IMR-90 (cell line): ENCODE measurements around the gene TMEM184C. TPM values are rescaled to one million over a fixed set of nuclear protein-coding genes. Genes with fewer than 3 reads are reported as not detected.
A peak's percentile ranks its signal among the peaks of the same experiment; 100 is the strongest.

ENCODE experiments used
- ATAC-seq: fragments of 200-7000 bp; cut with Tn5 transposase; 2 replicates; pipeline ENCODE4 v1.9.1; 2020; ENCODE audit warnings: low read depth, mild to moderate bottlenecking, moderate library complexity
- BruUV-seq: library from RNA; stranded (reverse); fragments of 400-500 nt; replicated peaks from 2 replicates; lab custom pipeline; 2021; lab: Mats Ljungman, UMichigan
- CTCF ChIA-PET: fragments of 300-600 bp; formaldehyde crosslinking; extraction: SDS; loops from one replicate; lab custom pipeline; 2021; ENCODE audit warnings: antibody characterized with exemption; lab: Yijun Ruan, JAX
- POLR2A ChIA-PET: fragments of 300-600 bp; sonication (Branson Sonifier 250); formaldehyde crosslinking; loops from one replicate; lab custom pipeline; 2022; ENCODE audit warnings: antibody characterized with exemption; ENCODE audit not compliant: unreplicated experiment; lab: Charles Lee
- DNase-seq: peaks from one replicate; pipeline ENCODE4 v3.0.0; 2013
- H2AFZ ChIP-seq: replicated peaks from 2 replicates; pipeline ENCODE3; 2013; ENCODE audit warnings: low read length, mild to moderate bottlenecking; ENCODE audit not compliant: poor library complexity
- H2AK5ac ChIP-seq: 2 replicates; pipeline ENCODE4 v1.6.1; 2013; ENCODE audit warnings: low read depth, low read length, inconsistent platforms
- H2AK9ac ChIP-seq: replicated peaks from 2 replicates; pipeline ENCODE3; 2013; ENCODE audit warnings: mild to moderate bottlenecking, low read depth, low read length, moderate library complexity; ENCODE audit not compliant: poor library complexity
- H2BK120ac ChIP-seq: 2 replicates; pipeline ENCODE4 v1.6.1; 2013; ENCODE audit warnings: low read depth, low read length, inconsistent platforms
- H2BK15ac ChIP-seq: 3 replicates; pipeline ENCODE4 v1.6.1; 2013; ENCODE audit warnings: low read depth, low read length, inconsistent platforms
- H2BK20ac ChIP-seq: 2 replicates; pipeline ENCODE4 v1.6.1; 2013; ENCODE audit warnings: low read depth, mild to moderate bottlenecking, inconsistent platforms, low read length, moderate library complexity
- H2BK5ac ChIP-seq: 2 replicates; pipeline ENCODE4 v1.6.1; 2013; ENCODE audit warnings: mild to moderate bottlenecking, low read depth, low read length, inconsistent platforms; ENCODE audit not compliant: poor library complexity, severe bottlenecking
- H3K14ac ChIP-seq: replicated peaks from 2 replicates; pipeline ENCODE4 v1.6.1; 2013; ENCODE audit warnings: low read depth, low read length, inconsistent platforms
- H3K18ac ChIP-seq: 2 replicates; pipeline ENCODE4 v1.6.1; 2013; ENCODE audit warnings: low read depth, low read length, control low read depth
- H3K23ac ChIP-seq: 2 replicates; pipeline ENCODE4 v1.6.1; 2013; ENCODE audit warnings: low read depth, low read length, inconsistent platforms
- H3K27ac ChIP-seq: 2 replicates; pipeline ENCODE4 v1.5.1; 2013; ENCODE audit warnings: mild to moderate bottlenecking, control low read depth, low read length; ENCODE audit not compliant: insufficient read depth
- H3K27me3 ChIP-seq: 2 replicates; pipeline ENCODE4 v1.6.1; 2013; ENCODE audit warnings: low read length; ENCODE audit not compliant: control insufficient read depth, insufficient read depth
- H3K36me3 ChIP-seq: 2 replicates; pipeline ENCODE4 v1.6.1; 2013; ENCODE audit warnings: low read length, mixed read lengths; ENCODE audit not compliant: control insufficient read depth, insufficient read depth
- H3K4ac ChIP-seq: 2 replicates; pipeline ENCODE4 v1.6.1; 2013; ENCODE audit warnings: low read depth, low read length, inconsistent platforms
- H3K4me1 ChIP-seq: 2 replicates; pipeline ENCODE4 v1.6.1; 2013; ENCODE audit warnings: low read length, mixed read lengths; ENCODE audit not compliant: control insufficient read depth, insufficient read depth
- H3K4me2 ChIP-seq: 2 replicates; pipeline ENCODE4 v1.6.1; 2013; ENCODE audit warnings: low read depth, mild to moderate bottlenecking, control low read depth, low read length, moderate library complexity
- H3K4me3 ChIP-seq: 2 replicates; pipeline ENCODE4 v1.5.1; 2013; ENCODE audit warnings: low read depth, mild to moderate bottlenecking, control low read depth, low read length, moderate library complexity; ENCODE audit not compliant: insufficient read depth
- H3K56ac ChIP-seq: 2 replicates; pipeline ENCODE4 v1.6.1; 2013; ENCODE audit warnings: low read length, inconsistent platforms; ENCODE audit not compliant: insufficient read depth; ENCODE audit errors: extremely low read depth
- H3K79me1 ChIP-seq, 2 experiments: 2 replicates each; pipeline ENCODE4 v1.6.1; 2013; ENCODE audit warnings: low read length in 2 of 2, inconsistent platforms in 1 of 2, low read depth in 1 of 2
- H3K9ac ChIP-seq: 2 replicates; pipeline ENCODE4 v1.6.1; 2013; ENCODE audit warnings: low read depth, low read length, control low read depth
- H3K9me1 ChIP-seq: 2 replicates; pipeline ENCODE4 v1.6.1; 2013; ENCODE audit warnings: low read length, inconsistent platforms; ENCODE audit not compliant: insufficient read depth
- H3K9me3 ChIP-seq: 2 replicates; pipeline ENCODE4 v1.6.1; 2013; ENCODE audit warnings: low read length; ENCODE audit not compliant: control insufficient read depth, insufficient read depth
- H4K20me1 ChIP-seq: 2 replicates; pipeline ENCODE4 v1.6.1; 2013; ENCODE audit warnings: low read length, inconsistent platforms; ENCODE audit not compliant: insufficient read depth
- H4K5ac ChIP-seq: 2 replicates; pipeline ENCODE4 v1.6.1; 2013; ENCODE audit warnings: mild to moderate bottlenecking, low read depth, low read length, control low read depth
- H4K8ac ChIP-seq, 2 experiments: 2 replicates each; pipeline ENCODE4 v1.6.1; 2013; ENCODE audit warnings: low read depth in 2 of 2, low read length in 2 of 2, control low read depth in 1 of 2, inconsistent platforms in 1 of 2
- H4K91ac ChIP-seq: 2 replicates; pipeline ENCODE4 v1.6.1; 2013; ENCODE audit warnings: low read depth, low read length, inconsistent platforms; ENCODE audit not compliant: insufficient read depth
- BHLHE40 ChIP-seq: fragments of 150-350 bp; IDR thresholded peaks from 2 replicates; pipeline ENCODE4 v1.6.1; 2016; ENCODE audit warnings: mild to moderate bottlenecking, low read depth, low read length
- CTCF ChIP-seq: conservative IDR thresholded peaks from 2 replicates; pipeline ENCODE4 v1.5.1; 2012; ENCODE audit warnings: mild to moderate bottlenecking, low read depth, low read length, improper control_type of control experiment
- MAZ ChIP-seq: IDR thresholded peaks from 2 replicates; pipeline ENCODE4 v1.6.1; 2012; ENCODE audit warnings: low read depth, mild to moderate bottlenecking, low read length, improper control_type of control experiment, moderate library complexity, borderline replicate concordance
- RAD21 ChIP-seq: IDR thresholded peaks from 2 replicates; pipeline ENCODE4 v1.6.1; 2012; ENCODE audit warnings: low read length, improper control_type of control experiment
- RFX5 ChIP-seq: IDR thresholded peaks from 2 replicates; pipeline ENCODE4 v1.8.0; 2012; ENCODE audit warnings: low read depth, mild to moderate bottlenecking, low read length, moderate library complexity
- SMC3 ChIP-seq: fragments of 150-350 bp; IDR thresholded peaks from 2 replicates; pipeline ENCODE4 v1.6.1; 2016; ENCODE audit warnings: low read depth, mild to moderate bottlenecking, antibody characterized with exemption, low read length, moderate library complexity
- USF2 ChIP-seq: fragments of 150-350 bp; IDR thresholded peaks from 2 replicates; pipeline ENCODE4 v1.6.1; 2017; ENCODE audit warnings: mild to moderate bottlenecking, antibody characterized with exemption, low read length, low read depth
- dilution Hi-C: fragments of 300-500 bp; cut with HindIII; formaldehyde crosslinking; loops from one replicate; pipeline ENCODE4 v1.14.3; 2018; ENCODE audit warnings: low sequenced_read_pairs; ENCODE audit not compliant: unreplicated experiment
- in situ Hi-C: fragments of 300-500 bp; cut with MboI; formaldehyde crosslinking; loops from 3 replicates; pipeline ENCODE4 v1.14.3; 2019; ENCODE audit warnings: low sequenced_read_pairs, inconsistent platforms, mixed read lengths
- intact Hi-C: fragments of 100-400 bp; cut with micrococcal nuclease; formaldehyde crosslinking; loops from 2 replicates; pipeline ENCODE4 v1.10.0; 2022
- polyA plus RNA-seq, 3 experiments: library from polyadenylated mRNA; depleted of rRNA; stranded (reverse); fragments of >200 nt; gene quantifications; 2 replicates each; pipeline ENCODE4 v1.2.3, GENCODE V29; 2012; ENCODE audit warnings: low replicate concordance in 1 of 3
- total RNA-seq: library from RNA; depleted of rRNA; stranded (reverse); fragments of >200 nt; gene quantifications from 2 replicates; pipeline ENCODE4 v1.2.3, GENCODE V29; 2012

The TMEM184C gene
- total and polyA plus RNA-seq, 2 of the 4 experiments (the other 2 are of a cell fraction), result 17.4 to 67.6 TPM

- peak overlapping the region; percentile 66 for H2AFZ ChIP-seq
- H2AK9ac ChIP-seq, result no peak overlapping the region
- no peak overlapping the region for H2AK5ac ChIP-seq
- no peaks in the 10 kb centered on the region for H3K27me3 ChIP-seq
- no peak overlapping the region for H3K4ac ChIP-seq
- DNase-seq (no peak), ATAC-seq (no peak; the same call in 1 of the 2 replicates)
- H3K36me3 ChIP-seq, result no peaks in the 10 kb centered on the region
- H3K14ac ChIP-seq, result no peak overlapping the region
- no peak overlapping the region for H2BK5ac ChIP-seq
- dilution Hi-C loops (no loop called here), in situ Hi-C loops (no loop called here), intact Hi-C loops (no loop called here)
- no peak overlapping the region for H4K5ac ChIP-seq
- H4K20me1 ChIP-seq, result no peaks in the 10 kb centered on the region
- no peak overlapping the region for H3K4me2 ChIP-seq
- POLR2A ChIA-PET, result no interaction called here
- H4K8ac ChIP-seq, result no peak overlapping the region
- H3K23ac ChIP-seq, result no peak overlapping the region
- H3K4me1 ChIP-seq, result no peaks in the 10 kb centered on the region; the same call in 1 of the 2 replicates
- H3K9me1 ChIP-seq, result 0 out of 2 replicates have a peak, but pooled peaks cover 2% of the 10 kb centered on the region
- BruUV-seq, result no TSS peak
- H4K91ac ChIP-seq, result no peak overlapping the region
- no peak overlapping the region for H3K27ac ChIP-seq
- CTCF ChIA-PET, result no interaction called here
- H2BK120ac ChIP-seq, result no peak overlapping the region
- no peak overlapping the region for H2BK15ac ChIP-seq
- no peak overlapping the region for H3K56ac ChIP-seq
- TF ChIP-seq USF2 (no peak), SMC3 (no peak), CTCF (no peak), RFX5 (no peak), RAD21 (no peak), BHLHE40 (no peak), MAZ (no peak)
- no peaks in the 10 kb centered on the region for H3K79me1 ChIP-seq
- no peak overlapping the region for H2BK20ac ChIP-seq
- H3K18ac ChIP-seq, result no peak overlapping the region
- H3K4me3 ChIP-seq, result no peak overlapping the region
- no peaks in the 10 kb centered on the region for H3K9me3 ChIP-seq
- no peak overlapping the region for H3K9ac ChIP-seq
These were observed 11.7 kb upstream of the TMEM184C start for GRCh38 chr4:147605499-147605898.
